ENCODE results near the gene ZNF830. TPM values are rescaled to one million over a fixed set of nuclear protein-coding genes. Genes with fewer than 3 reads are reported as not detected.

The ZNF830 gene
- total and polyA plus RNA-seq, 9 of the 15 experiments (the other 6 are each of a cell fraction or from before 2014, with no cell fraction given), result 13.1 to 28.7 (median 21.7) TPM

DNA sequence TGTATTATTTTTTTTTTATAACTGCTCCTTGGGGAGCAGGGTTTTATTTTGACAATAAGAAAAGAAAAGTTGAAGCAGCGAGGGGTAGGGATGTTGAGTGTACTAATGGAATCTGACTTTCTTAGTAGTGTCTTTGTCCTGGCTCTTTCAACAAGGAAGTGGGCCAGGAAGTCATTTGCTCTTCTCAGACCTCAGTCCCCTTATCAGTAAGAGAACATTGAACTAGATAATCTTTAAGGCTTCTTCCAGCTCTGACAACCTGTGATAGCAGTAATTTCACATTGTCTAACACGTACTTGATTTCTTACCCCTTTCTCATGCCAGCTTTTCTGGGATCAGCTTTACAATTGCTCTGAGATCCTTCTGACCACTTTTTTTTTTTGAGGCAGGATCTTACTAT is 27.3 kb downstream of the ZNF830 start (continued):
- TF ChIP-seq, protein P1, sequence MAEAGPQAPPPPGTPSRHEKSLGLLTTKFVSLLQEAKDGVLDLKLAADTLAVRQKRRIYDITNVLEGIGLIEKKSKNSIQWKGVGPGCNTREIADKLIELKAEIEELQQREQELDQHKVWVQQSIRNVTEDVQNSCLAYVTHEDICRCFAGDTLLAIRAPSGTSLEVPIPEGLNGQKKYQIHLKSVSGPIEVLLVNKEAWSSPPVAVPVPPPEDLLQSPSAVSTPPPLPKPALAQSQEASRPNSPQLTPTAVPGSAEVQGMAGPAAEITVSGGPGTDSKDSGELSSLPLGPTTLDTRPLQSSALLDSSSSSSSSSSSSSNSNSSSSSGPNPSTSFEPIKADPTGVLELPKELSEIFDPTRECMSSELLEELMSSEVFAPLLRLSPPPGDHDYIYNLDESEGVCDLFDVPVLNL (CRISPR knock-in tag; IDR thresholded peaks at IDR 0.05; ENCODE audit: low read depth), result no peak
- TF ChIP-seq, protein P2, sequence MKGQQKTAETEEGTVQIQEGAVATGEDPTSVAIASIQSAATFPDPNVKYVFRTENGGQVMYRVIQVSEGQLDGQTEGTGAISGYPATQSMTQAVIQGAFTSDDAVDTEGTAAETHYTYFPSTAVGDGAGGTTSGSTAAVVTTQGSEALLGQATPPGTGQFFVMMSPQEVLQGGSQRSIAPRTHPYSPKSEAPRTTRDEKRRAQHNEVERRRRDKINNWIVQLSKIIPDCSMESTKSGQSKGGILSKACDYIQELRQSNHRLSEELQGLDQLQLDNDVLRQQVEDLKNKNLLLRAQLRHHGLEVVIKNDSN (CRISPR knock-in tag; IDR thresholded peaks at IDR 0.05), result no peak
- TF ChIP-seq ZNF431 (CRISPR knock-in tag; IDR thresholded peaks at IDR 0.05), result no peak
- TF ChIP-seq ZNF644 (tag; IDR thresholded peaks at IDR 0.05; ENCODE audit: low read depth), result no peak
- TF ChIP-seq TEAD2 (tag; IDR thresholded peaks at IDR 0.05), result no peak
- TF ChIP-seq CBFA2T3 (IDR thresholded peaks at IDR 0.05), result peak; percentile 89
- TF ChIP-seq MBD2 (IDR thresholded peaks at IDR 0.05; ENCODE audit: borderline replicate concordance, low read depth), result no peak
- no peak for TF ChIP-seq ZNF583 (CRISPR knock-in tag; IDR thresholded peaks at IDR 0.05)
- TF ChIP-seq, protein P3, sequence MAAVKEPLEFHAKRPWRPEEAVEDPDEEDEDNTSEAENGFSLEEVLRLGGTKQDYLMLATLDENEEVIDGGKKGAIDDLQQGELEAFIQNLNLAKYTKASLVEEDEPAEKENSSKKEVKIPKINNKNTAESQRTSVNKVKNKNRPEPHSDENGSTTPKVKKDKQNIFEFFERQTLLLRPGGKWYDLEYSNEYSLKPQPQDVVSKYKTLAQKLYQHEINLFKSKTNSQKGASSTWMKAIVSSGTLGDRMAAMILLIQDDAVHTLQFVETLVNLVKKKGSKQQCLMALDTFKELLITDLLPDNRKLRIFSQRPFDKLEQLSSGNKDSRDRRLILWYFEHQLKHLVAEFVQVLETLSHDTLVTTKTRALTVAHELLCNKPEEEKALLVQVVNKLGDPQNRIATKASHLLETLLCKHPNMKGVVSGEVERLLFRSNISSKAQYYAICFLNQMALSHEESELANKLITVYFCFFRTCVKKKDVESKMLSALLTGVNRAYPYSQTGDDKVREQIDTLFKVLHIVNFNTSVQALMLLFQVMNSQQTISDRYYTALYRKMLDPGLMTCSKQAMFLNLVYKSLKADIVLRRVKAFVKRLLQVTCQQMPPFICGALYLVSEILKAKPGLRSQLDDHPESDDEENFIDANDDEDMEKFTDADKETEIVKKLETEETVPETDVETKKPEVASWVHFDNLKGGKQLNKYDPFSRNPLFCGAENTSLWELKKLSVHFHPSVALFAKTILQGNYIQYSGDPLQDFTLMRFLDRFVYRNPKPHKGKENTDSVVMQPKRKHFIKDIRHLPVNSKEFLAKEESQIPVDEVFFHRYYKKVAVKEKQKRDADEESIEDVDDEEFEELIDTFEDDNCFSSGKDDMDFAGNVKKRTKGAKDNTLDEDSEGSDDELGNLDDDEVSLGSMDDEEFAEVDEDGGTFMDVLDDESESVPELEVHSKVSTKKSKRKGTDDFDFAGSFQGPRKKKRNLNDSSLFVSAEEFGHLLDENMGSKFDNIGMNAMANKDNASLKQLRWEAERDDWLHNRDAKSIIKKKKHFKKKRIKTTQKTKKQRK (IDR thresholded peaks at IDR 0.05; ENCODE audit: borderline replicate concordance, low read depth, low read length), result no peak
- TF ChIP-seq SPI1 (IDR thresholded peaks at IDR 0.05; ENCODE audit: borderline replicate concordance, low read depth, low read length), result peak; percentile 73; the same call in 1 of the 2 replicates
- TF ChIP-seq DNMT1 (IDR thresholded peaks at IDR 0.05), result no peak
- no peak for TF ChIP-seq TEAD1 (CRISPR knock-in tag; IDR thresholded peaks at IDR 0.05)
- TF ChIP-seq NFIC (IDR thresholded peaks at IDR 0.05), result peak; percentile 45; the same call in 1 of the 2 replicates
- TF ChIP-seq NCOR1 (IDR thresholded peaks at IDR 0.05), result peak; percentile 69
- TF ChIP-seq TCF3 (CRISPR knock-in tag; IDR thresholded peaks at IDR 0.05), result peak; percentile 73
- TF ChIP-seq SMAD4 (CRISPR knock-in tag; conservative IDR thresholded peaks at IDR 0.05), result no peak
- TF ChIP-seq TAL1 (IDR thresholded peaks at IDR 0.05), result peak; percentile 79
- no peak for TF ChIP-seq PYGO2 (tag; IDR thresholded peaks at IDR 0.05)
- TF ChIP-seq POLR2G (IDR thresholded peaks at IDR 0.05; ENCODE audit: low read depth, low read length), result no peak
- TF ChIP-seq ZNF780A (CRISPR knock-in tag; IDR thresholded peaks at IDR 0.05), result no peak
- peak; percentile 44; the same call in 1 of the 2 replicates for TF ChIP-seq MTA2 (IDR thresholded peaks at IDR 0.05; ENCODE audit: low read depth)
- 0 out of 4 replicates have a peak, but pooled peaks of 1 of the 2 experiments have one; percentile 19 for TF ChIP-seq TRIM24 (IDR thresholded peaks at IDR 0.05)
- TF ChIP-seq, protein P4, sequence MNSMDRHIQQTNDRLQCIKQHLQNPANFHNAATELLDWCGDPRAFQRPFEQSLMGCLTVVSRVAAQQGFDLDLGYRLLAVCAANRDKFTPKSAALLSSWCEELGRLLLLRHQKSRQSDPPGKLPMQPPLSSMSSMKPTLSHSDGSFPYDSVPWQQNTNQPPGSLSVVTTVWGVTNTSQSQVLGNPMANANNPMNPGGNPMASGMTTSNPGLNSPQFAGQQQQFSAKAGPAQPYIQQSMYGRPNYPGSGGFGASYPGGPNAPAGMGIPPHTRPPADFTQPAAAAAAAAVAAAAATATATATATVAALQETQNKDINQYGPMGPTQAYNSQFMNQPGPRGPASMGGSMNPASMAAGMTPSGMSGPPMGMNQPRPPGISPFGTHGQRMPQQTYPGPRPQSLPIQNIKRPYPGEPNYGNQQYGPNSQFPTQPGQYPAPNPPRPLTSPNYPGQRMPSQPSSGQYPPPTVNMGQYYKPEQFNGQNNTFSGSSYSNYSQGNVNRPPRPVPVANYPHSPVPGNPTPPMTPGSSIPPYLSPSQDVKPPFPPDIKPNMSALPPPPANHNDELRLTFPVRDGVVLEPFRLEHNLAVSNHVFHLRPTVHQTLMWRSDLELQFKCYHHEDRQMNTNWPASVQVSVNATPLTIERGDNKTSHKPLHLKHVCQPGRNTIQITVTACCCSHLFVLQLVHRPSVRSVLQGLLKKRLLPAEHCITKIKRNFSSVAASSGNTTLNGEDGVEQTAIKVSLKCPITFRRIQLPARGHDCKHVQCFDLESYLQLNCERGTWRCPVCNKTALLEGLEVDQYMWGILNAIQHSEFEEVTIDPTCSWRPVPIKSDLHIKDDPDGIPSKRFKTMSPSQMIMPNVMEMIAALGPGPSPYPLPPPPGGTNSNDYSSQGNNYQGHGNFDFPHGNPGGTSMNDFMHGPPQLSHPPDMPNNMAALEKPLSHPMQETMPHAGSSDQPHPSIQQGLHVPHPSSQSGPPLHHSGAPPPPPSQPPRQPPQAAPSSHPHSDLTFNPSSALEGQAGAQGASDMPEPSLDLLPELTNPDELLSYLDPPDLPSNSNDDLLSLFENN (IDR thresholded peaks at IDR 0.05; ENCODE audit: low read depth in 2 of 2, low read length in 2 of 2), result 0 out of 4 replicates have a peak, but pooled peaks of 1 of the 2 experiments have one; percentile 43

Measured in K562 (cell line).